GM12878 (cell line): Measurements from ENCODE around the gene CORO2B. TPM values are rescaled to one million over a fixed set of nuclear protein-coding genes. Genes with fewer than 3 reads are reported as not detected.

Source experiments
- RB1 ChIP-seq: fragments of 450-650 bp; formaldehyde crosslinking; IDR thresholded peaks from 2 replicates; pipeline ENCODE4 v1.6.1; 2017; ENCODE audit warnings: mild to moderate bottlenecking, borderline replicate concordance
- SUPT20H ChIP-seq: IDR thresholded peaks from 2 replicates; pipeline ENCODE4 v1.6.1; 2011; ENCODE audit warnings: low read depth, mild to moderate bottlenecking, low read length, moderate library complexity, borderline replicate concordance; ENCODE audit not compliant: control insufficient read depth
- polyA plus RNA-seq, 11 experiments: library from polyadenylated mRNA; depleted of rRNA in 4 of 11; unstranded in 6 of 11; stranded (reverse) in 5 of 11; fragments of >200 nt; fragmentation: Nextera tagmentation in 4 of 11; fragmentation: Illumina TruSeq in 1 of 11; extraction: Ambion mirVana in 4 of 11; extraction: Trizol in 1 of 11; gene quantifications; 1 replicate in 1 of 11; 2 replicates in 10 of 11; pipeline versions ENCODE4 v1.2.1 to v1.2.3, GENCODE V29; 2011 to 2016; ENCODE audit warnings: inconsistent platforms in 2 of 11, missing spikeins in 2 of 11, low read depth in 1 of 11
- total RNA-seq, 4 experiments: library from RNA; depleted of rRNA in 3 of 4; stranded (reverse); fragments of >200 nt in 3 of 4; fragmentation: Illumina TruSeq in 1 of 4; extraction: Trizol in 1 of 4; gene quantifications; 2 replicates each; pipeline versions ENCODE4 v1.2.1 to v1.2.3, GENCODE V29; 2013 to 2021
- TF ChIP-seq, protein P1 (sequence below): fragments of 450-650 bp; IDR thresholded peaks from 2 replicates; pipeline ENCODE4 v1.6.1; 2016; ENCODE audit warnings: mild to moderate bottlenecking, moderate library complexity, borderline replicate concordance
- TF ChIP-seq, protein P2 (sequence below): fragments of 450-650 bp; IDR thresholded peaks from 2 replicates; pipeline ENCODE4 v1.6.1; 2017; ENCODE audit warnings: low read depth, mild to moderate bottlenecking, moderate library complexity

The CORO2B gene
- total and polyA plus RNA-seq, 10 of the 15 experiments (the other 5 are each of a cell fraction or from before 2014, with no cell fraction given), result 0.05 to 0.73 (median 0.13) TPM; not detected in 4

DNA sequence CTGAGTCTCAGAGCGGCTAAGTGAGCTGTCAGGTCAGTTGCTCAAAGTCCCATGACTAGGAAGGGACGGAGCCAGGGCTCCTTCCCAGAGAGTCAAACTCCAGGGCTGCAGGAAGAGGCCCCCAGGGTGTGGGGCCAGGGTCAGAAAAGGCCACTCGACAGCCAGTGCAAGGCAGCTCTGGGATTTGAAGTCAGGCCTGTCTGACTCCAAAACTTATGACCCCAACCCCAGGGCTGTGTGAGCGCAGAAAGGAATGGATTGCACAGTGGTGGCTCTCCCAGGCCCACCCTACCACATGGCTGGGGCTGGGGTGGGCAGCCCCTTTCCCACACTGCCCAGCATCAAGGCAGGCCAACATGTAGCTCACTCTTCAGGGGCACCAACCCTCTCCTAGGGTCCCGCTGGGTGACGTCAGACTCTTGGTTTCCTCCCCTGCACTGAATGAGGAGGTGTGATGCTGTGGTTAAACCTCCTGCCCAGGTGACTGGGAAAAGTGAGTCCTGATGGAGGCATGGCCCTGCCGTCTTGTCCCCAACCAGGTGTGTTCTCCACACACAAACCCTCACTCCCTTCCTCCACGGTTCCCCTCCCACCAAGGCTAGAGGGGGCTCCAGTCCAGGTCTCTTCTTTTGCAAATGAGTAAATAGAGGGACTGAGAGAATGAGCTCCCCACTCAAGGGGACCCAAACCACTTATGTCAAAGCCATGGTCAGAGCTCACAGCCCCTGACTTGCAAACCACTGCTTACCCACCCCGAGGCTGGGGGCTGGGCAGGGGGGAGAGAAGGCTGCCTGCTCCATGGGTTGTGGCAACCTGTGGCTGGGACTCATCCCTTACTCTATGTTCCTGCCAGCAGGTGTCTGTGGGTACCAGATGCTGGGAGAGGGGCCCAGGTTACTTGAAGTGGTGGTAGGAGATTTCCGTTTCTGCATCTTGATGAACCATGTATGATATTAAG, 23.8 kb upstream of the CORO2B start (continued):
- TF ChIP-seq, protein P1, sequence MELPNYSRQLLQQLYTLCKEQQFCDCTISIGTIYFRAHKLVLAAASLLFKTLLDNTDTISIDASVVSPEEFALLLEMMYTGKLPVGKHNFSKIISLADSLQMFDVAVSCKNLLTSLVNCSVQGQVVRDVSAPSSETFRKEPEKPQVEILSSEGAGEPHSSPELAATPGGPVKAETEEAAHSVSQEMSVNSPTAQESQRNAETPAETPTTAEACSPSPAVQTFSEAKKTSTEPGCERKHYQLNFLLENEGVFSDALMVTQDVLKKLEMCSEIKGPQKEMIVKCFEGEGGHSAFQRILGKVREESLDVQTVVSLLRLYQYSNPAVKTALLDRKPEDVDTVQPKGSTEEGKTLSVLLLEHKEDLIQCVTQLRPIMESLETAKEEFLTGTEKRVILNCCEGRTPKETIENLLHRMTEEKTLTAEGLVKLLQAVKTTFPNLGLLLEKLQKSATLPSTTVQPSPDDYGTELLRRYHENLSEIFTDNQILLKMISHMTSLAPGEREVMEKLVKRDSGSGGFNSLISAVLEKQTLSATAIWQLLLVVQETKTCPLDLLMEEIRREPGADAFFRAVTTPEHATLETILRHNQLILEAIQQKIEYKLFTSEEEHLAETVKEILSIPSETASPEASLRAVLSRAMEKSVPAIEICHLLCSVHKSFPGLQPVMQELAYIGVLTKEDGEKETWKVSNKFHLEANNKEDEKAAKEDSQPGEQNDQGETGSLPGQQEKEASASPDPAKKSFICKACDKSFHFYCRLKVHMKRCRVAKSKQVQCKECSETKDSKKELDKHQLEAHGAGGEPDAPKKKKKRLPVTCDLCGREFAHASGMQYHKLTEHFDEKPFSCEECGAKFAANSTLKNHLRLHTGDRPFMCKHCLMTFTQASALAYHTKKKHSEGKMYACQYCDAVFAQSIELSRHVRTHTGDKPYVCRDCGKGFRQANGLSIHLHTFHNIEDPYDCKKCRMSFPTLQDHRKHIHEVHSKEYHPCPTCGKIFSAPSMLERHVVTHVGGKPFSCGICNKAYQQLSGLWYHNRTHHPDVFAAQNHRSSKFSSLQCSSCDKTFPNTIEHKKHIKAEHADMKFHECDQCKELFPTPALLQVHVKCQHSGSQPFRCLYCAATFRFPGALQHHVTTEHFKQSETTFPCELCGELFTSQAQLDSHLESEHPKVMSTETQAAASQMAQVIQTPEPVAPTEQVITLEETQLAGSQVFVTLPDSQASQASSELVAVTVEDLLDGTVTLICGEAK, result no peak
- TF ChIP-seq SUPT20H, result no peak
- TF ChIP-seq, protein P2, sequence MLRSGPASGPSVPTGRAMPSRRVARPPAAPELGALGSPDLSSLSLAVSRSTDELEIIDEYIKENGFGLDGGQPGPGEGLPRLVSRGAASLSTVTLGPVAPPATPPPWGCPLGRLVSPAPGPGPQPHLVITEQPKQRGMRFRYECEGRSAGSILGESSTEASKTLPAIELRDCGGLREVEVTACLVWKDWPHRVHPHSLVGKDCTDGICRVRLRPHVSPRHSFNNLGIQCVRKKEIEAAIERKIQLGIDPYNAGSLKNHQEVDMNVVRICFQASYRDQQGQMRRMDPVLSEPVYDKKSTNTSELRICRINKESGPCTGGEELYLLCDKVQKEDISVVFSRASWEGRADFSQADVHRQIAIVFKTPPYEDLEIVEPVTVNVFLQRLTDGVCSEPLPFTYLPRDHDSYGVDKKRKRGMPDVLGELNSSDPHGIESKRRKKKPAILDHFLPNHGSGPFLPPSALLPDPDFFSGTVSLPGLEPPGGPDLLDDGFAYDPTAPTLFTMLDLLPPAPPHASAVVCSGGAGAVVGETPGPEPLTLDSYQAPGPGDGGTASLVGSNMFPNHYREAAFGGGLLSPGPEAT, result no peak
- no peak for TF ChIP-seq RB1
